Stimulated activated CD4-positive, alpha-beta T cell treated with anti-CD3 and anti-CD28 coated beads, Interleukin-2, amount 100 ng/mL, for 48 hours (primary cell): ENCODE results near the gene TWNK.
A peak's percentile ranks its signal among the peaks of the same experiment; 100 is the strongest.
"Not testable (repeated sequence)": the region's sequence is repeated elsewhere in the genome, so short reads cannot be mapped to it uniquely, and the experiment has no call there.

Source experiments
- DNase-seq, 2 donors: peaks; one replicate each; pipeline ENCODE4 v3.0.0-alpha.2; 2020

TWNK gene

DNA sequence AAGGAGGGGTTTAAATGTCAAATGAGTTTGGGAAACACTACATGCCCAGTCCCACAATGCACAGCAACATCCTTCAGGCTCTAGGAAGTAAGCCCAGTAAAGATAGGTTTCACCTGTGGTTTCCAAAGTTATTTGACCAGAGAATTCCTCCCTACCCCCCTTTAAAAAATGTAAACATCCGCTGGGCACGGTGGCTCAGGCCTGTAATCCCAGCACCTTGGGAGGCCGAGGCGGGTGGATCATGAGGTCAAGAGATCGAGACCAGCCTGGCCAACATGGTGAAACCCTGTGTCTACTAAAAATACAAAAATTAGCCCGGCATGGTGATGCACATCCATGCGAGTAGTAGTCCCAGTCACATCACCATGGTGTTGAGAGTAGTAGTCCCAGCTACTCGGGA is 11.9 kb upstream of the TWNK start:
- DNase-seq, result not testable (repeated sequence)

DNA sequence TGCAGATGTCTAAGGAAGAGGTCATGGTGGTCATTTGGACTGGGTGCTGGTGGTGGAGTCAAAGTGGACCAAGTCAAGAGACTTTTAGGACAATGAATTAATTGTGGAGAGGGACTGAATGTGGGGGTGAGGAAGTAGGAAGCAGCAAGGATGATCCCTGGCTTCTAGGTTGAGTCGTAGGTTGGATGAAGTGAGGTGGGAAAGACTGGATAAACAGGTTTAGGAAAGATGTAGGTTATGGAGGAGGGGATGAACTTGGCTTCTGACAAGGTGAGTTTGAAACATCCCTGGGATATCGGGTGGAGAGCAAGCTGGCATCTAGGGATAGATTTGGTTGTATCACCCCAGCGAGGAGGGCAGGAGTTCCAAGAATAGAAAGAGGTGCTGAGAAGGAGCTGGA is 10.4 kb upstream of the TWNK start:
- no peak for DNase-seq

DNA sequence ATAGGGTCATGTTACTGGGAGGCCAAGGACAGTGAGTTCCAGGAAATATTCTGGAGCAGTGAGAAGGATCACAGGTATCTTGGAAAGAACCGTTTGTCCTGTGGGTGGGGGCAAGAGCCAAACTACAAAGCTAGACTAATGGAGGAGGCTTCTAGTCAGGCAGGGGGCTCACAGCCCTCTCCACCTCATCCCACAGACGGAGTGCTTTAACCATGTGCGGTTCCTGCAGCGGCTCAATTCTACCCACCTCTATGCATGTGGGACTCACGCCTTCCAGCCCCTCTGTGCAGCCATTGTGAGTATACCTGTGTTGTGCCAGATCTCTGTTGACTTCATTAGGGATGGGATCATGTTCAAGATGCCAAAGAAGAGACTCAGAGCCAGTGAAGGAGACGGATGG is 9.9 kb upstream of the TWNK start:
- DNase-seq, result no peak

DNA sequence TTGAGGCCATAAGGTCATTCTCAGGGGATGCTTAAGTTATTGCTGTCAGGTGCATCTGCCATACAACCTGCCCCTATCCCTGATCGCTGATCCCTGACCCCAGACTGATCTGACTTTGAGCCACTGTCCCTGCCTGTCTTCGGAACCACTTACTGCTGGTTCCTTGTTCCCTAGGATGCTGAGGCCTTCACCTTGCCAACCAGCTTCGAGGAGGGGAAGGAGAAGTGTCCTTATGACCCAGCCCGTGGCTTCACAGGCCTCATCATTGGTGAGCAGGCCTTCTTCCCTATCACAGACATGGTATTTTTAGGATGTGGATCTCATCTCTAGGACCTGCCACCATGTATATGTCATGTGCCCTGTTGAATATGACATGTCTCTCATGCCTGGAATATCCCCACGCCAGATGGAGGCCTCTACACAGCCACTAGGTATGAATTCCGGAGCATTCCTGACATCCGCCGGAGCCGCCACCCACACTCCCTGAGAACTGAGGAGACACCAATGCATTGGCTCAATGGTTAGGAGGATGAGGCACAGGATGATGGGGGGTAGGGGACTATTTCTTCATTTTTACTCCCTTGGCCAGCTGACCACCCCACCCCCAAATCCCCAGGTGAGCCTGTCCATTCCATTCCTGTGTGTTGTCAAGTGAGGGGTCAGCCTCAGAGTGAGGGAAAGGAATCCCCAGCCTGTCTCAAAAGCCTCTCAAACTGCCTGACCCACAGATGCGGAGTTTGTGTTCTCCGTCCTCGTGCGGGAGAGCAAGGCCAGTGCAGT is 9.0 kb upstream of the TWNK start:
- no peak for DNase-seq

DNA sequence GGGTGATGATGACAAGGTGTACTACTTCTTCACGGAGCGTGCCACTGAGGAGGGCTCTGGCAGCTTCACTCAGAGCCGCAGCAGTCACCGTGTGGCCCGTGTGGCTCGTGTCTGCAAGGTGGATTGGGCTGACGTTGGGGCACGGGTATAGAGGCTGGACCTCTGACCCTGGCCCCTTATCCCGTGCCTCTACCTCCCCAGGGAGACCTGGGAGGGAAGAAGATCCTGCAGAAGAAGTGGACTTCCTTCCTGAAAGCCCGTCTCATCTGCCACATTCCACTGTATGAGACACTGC is 8.5 kb upstream of the TWNK start:
- DNase-seq, result no peak

DNA sequence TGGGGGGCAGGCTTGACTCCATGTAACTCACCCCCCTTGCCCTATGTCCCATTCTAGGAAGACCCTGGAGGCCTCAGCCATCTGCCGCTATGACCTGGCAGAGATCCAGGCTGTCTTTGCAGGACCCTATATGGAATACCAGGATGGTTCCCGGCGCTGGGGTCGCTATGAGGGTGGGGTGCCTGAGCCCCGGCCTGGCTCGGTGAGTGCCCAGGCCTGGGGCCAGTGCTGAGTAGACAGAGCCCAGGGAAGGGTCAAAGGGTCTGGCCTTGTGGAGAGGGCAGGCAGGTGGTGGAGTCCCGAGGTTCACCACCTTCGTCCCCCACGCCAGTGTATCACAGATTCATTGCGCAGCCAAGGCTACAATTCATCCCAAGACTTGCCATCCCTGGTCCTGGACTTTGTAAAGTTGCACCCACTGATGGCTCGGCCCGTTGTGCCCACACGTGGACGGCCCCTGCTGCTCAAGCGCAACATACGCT is 7.5 kb upstream of the TWNK start:
- DNase-seq, result no peak

DNA sequence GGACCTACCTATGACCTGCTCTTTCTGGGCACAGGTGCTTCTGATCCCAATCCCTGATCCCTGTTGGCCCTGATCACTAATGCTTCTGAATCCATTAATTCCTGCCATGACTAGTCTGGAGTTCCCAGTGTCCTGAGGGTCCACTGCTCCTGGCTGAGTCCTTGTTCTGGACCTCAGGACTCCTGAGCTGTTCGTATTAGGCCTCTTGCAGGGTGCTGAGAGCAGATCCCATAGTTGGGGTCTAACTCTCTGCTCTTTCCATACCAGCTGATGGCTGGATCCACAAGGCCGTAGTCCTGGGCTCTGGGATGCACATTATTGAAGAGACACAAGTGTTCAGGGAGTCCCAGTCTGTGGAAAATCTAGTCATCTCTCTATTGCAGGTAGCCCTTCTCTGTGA is 7.0 kb upstream of the TWNK start:
- DNase-seq, result no peak

DNA sequence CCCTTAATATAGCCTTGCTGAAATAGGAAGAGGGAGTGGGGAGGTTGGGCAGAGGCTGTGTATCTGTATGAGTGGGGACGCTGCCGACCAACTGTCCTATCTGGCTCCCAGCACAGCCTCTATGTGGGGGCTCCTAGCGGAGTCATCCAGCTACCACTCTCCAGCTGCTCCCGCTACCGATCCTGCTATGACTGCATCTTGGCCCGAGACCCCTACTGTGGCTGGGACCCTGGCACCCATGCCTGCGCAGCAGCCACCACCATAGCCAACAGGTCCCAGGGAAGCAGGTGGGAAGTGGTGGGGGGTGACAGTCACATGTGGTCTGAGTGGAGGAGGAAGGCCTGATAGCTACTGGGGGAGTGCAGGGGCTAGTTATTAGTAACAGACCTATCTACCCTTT is 6.6 kb upstream of the TWNK start:
- DNase-seq, result no peak

DNA sequence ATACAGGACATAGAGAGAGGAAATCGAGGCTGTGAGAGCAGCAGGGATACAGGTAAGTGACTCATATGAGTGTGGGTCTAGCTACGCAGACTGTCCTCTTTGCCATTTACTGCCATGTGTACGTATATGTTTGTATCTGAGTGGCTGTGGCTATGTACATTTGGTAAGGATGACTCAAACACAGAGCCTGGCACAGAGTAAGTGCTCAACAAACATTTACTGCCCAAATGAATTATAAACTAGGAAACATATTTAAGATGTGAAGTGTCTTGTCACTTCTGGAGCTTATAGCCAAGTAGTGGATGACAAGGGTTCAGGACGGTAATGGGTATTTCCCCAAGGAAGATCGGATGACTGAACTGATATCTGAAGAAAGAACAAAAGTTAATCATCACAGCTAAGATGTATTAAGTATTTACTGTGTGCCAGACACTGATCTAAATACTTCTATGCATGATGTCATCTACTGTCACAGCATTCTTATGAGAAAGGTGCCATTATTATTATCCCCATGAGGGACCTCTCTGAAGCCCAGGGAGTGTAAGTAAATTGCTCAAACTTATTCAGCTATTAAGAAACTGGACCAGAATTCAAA is 6.1 kb upstream of the TWNK start:
- no peak for DNase-seq

DNA sequence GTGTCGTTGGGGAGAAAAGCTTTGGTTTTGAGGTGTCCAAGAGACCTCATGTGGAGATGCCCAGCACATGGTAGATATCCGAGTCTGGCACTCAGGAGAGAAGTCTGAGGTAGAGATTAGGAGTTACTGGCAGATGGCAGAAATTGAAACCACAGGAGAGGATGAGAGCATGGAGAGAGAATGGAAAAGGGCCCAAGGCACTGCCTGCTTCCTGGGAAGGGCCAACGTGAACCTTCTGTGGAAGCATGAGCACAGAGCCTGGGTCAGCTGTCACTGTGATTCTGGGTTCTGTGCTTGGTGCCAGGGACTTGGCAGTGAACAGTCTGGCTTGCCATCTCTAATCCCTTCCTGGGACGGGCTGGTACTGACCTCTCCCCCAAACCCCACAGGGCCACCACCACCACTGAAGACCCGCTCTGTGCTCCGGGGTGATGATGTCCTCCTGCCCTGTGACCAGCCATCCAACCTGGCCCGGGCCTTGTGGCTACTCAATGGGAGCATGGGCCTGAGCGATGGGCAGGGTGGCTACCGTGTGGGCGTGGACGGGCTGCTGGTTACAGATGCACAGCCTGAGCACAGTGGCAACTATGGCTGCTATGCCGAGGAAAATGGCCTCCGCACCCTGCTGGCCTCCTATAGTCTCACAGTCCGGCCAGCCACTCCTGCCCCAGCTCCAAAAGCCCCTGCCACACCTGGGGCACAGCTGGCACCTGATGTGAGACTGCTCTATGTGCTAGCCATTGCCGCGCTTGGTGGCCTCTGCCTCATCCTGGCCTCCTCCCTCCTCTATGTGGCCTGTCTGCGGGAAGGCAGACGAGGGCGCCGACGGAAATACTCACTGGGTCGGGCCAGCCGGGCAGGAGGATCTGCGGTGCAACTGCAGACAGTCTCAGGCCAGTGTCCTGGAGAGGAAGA is 4.2 kb upstream of the TWNK start:
- DNase-seq, result no peak

DNA sequence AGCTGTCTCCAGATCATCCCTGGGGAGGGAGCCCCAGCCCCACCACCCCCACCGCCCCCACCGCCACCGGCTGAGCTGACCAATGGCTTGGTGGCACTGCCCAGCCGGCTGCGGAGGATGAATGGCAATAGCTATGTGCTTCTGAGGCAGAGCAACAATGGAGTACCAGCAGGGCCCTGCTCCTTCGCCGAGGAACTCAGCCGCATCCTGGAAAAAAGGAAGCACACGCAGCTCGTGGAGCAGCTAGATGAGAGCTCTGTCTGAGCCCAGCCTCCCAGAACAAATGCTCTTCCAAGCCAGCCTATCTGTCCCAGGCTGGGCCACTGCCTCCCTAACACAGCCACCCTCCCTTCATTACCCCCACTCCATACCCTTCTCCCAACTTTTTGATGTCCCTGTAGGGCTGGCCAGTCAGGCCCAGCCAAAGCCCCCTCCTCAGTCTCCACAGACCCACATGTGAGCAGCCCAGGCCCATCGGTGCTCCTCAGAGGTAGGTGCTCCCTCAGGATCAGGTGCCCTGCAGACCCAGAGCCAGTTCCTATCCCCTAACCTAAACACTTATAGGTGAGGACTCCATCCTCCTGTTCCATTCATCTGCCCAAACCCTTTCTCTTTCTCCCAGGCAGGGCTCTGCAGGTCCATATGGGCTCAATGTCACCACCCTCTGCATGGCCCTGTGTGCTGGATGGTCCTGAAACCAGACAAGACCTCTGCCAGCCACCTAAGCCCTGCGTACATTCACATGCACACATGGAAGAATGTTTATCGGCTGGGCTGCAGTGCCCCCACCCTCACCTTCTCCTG is 3.3 kb upstream of the TWNK start:
- DNase-seq, result no peak

DNA sequence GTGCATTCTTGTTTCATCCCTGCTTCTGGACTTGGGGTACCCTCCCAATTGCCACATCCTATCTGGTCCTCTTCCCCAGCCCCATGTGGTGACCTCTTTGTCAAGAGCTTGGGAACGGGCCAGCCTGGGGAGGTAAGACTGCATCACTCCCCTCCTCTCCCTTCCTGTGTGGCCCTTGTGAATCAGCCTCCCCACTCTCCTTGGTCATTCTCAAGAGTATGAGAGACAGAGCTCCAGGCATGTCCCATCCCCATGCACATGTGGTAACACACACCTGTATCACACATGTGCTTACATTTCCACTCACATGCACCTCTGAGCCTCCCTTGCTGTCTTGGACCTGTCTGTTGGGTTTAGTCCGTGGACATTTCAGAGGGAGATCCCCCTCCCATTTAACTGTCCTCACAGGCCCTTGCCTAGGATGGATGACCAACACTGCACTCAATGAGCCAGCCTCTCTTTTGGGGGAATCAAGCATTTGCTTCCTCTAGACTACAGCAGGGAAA is 2.6 kb upstream of the TWNK start:
- no peak for DNase-seq

DNA sequence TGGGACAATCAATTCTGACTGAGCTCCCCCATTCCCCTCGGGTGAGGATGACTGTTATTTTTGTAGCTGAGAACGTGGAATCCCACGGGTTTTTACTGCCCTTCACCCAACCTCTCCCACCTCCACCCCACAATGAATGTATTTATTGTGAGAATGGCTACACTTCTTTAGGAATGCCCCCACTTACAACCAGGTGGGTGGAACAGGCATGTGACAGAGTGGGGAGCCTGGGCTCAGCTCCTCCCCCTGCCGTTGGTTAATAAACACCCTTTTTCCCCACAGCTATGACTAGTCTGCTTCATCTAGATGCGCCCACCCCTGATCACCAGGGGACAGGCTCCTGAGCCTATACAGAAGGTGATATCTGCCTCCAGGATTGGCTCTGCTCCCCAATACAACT is 2.0 kb upstream of the TWNK start:
- DNase-seq, result no peak

DNA sequence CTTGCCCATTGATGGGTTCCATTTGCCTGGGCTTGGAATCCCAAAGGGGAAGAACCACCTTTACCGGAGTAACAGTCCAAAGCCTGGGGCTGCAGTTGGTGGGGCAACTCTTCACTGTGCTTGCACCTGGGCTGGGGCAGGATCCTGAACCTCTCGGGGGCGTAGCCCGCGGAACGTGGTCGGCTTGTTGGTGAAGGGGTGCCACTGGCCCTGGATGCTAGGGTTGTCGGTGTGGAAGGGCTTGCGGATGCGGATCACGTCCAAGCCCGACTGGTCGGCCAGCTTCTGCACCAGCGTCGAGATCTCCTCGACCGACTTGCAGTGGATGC is 756 bp upstream of the TWNK start:
- DNase-seq, result no peak

DNA sequence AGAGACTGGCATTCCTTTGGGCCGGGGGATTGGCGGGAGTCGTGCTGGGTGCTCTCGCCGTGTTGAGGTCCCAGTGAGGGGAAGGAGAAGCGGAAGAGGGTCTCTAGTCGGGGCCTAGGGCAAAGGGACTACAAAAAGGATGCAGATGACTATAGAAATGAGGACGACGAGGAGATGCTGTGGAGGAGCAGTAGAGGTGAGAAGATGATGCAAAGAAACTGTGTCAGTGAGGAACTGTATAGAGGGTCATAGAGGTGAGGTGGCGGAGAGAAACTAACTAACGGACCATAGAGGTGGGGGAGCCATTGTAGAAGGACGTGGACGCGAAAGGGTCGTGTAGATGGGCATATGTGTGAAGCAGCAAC is 324 bp downstream of the TWNK start:
- no peak for DNase-seq

DNA sequence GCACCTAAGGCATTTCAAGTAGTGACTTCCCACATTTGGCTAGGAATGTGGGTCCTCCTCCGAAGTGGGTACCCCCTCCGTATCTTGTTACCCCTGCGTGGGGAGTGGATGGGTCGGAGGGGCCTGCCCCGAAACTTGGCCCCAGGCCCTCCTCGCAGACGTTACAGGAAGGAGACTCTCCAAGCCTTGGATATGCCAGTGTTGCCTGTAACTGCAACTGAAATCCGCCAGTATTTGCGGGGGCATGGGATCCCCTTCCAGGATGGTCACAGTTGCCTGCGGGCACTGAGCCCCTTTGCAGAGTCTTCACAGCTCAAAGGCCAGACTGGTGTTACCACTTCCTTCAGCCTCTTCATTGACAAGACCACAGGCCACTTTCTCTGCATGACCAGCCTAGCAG is 823 bp downstream of the TWNK start:
- no peak for DNase-seq

DNA sequence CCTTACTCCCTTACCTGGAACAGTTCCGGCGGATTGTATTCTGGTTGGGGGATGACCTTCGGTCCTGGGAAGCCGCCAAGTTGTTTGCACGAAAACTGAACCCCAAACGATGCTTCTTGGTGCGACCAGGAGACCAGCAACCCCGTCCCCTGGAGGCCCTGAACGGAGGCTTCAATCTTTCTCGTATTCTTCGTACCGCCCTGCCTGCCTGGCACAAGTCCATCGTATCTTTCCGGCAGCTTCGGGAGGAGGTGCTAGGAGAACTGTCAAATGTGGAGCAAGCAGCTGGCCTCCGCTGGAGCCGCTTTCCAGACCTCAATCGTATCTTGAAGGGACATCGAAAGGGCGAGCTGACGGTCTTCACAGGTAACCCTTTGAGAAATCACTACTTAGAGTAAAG is 1.7 kb downstream of the TWNK start:
- no peak for DNase-seq

DNA sequence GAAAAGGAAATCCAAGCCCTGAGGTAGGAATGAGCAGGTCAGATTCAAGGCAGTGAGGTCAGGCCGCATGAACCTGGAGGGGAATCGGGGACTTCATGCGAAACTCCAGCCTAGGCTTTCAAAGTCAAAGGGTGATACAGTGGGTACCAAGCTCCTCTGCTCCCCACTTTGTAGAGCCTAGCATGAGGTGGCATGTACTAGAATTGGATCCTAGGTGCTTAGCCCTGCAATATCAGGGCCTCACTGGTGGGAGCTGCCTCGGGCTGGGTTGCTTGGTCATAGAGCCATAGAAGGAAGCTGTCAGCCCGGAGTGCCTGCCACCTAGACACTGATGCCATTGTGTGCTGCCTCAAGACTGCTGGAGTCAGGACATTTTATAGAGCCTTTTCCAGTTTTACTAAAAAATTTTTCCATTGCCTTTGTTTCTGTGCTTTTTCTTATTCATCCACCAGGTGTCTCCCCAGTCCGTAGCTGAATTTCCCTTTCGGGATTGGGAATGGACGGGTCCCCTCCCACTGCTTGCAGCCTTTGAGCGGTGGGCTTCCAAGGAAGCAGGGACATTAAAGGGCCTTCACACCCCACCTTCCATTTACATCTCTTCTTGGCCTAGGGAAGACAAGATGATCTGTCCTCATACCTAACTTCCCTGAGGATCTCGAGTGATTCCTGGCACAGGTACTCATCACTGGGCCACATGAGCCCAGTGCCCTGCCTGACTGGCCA is 6.8 kb downstream of the TWNK start:
- no peak for DNase-seq

DNA sequence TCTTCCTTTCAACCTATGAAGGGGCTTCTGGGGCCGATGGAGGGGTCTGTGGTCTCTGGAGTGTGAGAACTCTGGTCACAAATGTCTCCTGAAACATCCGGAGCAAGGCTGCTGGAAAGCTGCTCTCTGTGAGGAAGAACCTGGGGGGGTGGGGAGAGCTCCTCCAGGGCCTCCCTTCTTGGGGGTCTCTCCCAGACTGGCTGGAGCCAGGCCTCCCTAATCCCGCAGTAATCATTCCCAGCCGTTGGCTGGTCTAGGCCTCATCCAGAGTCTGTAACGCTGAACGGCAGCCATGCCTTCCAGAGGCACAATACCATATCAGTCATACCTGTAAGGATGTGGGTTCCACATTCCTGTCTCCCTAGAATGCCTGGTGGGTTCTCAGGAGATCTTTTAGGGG is 7.8 kb downstream of the TWNK start:
- no peak for DNase-seq

DNA sequence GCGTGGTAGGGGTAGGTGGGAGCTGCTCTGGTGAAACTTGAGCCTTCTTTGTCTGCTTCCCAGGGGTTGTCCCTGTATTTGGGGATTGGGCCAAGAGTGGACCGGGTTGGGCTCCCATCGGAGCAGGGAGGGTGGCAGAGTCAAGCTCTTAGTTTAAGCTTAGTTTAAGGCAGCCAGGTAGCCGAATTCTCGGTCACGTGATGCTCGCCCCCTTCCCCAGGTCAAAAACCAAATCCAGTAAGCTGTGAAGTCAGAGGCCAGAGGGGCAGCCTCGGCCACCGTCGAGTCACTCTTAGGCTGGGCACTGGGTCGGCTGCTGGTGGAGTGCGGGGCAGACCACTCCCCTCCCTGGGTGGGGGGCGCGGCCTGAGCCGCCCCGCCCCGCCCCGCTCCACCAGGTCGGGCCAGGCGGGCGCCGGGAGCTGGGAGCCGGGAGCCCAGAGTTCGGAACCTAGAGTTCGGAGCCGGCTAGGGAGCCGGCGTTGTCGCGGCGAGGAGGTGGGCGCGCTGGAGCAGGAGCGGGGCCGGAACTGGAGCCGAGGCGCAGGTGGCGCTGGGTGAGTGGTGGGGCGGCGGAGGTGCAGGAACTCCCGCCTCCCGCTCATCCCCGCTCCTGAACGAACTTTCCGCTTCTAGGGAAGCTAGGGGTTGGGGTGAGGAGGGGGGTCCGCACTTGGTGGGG is 9.5 kb downstream of the TWNK start:
- peak; percentile 25 to 32 for DNase-seq

DNA sequence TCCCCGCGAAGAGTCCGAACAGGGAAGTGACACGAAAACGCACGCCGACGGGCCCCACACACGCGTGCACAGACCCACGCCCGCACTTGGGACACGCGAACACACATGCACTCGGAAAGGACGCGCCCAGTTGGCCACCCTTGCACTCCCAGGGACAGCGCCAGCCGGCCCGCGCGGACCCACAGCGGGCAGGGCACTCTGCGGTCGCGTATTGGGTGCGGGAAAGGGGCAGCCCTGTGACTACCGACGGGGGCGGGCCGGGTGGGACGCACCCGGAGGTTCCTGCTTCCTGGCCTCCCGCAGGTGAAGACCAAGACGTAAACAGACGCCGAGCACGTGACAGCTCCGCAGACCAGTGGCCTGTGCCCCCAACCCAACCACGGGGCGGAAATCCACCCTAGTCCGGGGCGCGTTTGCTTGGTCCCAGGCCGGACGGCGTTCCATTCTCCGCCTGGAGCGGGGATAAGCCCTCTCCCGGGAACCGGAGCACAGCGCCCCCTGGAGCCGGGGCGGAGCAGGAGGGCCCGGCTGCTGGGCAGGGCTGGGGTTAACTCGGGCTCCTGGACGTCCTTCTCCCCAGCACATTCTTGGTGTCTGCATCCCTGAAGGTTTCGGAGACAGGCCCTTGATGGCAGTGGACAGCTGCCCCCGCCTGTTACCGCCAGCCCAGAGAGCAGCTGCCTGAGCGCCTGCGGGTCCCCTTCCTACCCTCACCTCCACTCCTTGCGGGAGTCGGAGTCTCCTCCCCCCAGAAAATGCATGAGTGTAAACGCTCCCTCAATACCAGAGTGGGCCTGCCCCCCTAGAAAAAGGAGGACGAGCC is 10.2 kb downstream of the TWNK start:
- peak; percentile 69 to 73 for DNase-seq
